ENCODE results near the gene OSER1.

The OSER1 gene

DNA sequence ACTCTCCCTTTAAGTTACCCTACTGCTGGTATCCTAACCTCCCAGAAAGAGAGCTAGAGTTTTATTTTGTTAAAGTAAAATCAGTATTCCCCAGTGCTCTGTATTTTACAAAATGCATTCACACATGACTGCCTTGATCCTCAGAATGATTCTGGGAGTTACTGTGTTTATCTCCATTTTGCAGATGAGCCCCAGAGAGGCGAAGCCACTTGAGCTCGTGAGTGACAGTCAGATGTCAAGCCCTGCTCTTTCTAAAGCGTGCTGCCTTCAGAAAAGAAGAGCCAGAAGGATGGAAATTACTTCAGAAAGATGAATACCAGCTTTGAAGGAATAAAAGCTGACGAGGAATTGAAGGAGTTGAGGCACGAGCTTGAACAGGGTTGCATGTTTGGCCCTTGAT is 14.1 kb upstream of the OSER1 start:
- no peak for DNase-seq (ENCODE audit: low read depth)

DNA sequence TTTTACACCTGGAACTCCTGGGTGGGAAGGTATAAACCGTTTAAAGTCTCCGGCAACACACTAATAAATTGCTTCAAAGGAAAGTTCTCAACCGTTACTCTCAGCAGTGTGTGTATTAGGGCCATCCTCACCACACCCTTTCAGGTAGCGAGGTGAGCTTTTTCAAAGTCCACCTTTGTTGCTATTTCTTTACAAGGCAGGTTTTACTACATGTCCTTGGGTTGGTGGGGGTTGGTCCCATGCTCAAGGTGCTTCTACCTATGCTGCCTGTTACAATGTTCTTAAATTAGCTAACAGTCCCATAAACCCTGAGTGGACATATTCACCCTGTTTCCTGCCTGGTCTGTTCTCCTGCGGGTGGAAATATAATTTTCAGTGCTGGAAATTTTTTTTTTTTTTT is 13.2 kb upstream of the OSER1 start:
- no peak for DNase-seq (ENCODE audit: low read depth)

DNA sequence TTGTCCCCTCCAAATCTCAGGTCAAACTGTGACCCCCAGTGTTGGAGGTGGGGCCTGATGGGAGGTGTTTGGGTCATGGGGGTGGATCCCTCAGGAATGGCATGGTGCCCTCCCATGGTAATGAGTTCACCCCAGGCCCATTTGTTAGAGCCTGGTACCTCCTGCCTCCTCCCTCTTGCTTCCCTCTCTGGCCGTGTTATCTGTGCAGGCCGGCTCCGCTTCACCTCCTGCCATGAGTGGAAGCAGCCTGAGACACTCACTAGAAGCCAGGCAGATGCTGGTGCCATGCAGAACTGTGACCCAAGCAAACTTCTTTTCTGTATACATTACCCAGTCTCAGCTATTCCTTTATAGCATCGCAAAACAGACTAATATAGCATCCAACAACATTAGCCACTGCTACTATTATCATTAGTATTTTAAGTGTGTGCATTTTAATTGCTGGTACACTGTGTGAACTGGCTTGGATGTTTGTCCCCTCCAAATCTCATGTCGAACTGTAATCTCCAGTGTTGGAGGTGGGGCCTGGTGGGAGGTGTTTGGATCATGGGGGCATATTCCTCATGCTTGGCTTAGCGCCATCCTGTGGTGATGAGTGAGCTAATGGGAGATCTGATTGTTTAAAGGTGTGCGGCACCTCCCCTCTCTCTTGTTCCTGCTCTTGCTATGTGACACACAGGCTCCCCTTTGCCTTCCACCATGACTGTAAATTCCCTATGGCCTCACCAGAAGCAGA is 12.2 kb upstream of the OSER1 start:
- DNase-seq (ENCODE audit: low read depth), result no peak

DNA sequence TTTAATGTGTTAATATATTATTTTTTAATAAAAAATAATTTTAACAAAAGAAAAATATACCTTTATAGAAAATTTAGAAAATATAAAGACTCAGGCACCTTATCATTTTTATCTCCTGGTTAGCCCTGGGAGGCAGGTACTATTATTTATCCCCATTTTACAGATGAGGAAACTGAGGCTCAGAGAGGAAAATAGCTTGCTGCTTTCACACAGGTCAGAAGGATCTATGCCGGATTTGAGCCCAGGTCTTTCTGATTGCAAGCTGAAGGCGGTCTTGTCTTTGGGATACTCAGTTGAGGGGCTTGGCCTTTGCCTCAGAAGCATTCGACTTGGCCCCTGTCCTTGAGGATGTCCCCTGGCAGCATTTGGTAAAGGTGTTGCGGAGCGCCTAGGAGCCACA is 11.5 kb upstream of the OSER1 start:
- no peak for DNase-seq (ENCODE audit: low read depth)

DNA sequence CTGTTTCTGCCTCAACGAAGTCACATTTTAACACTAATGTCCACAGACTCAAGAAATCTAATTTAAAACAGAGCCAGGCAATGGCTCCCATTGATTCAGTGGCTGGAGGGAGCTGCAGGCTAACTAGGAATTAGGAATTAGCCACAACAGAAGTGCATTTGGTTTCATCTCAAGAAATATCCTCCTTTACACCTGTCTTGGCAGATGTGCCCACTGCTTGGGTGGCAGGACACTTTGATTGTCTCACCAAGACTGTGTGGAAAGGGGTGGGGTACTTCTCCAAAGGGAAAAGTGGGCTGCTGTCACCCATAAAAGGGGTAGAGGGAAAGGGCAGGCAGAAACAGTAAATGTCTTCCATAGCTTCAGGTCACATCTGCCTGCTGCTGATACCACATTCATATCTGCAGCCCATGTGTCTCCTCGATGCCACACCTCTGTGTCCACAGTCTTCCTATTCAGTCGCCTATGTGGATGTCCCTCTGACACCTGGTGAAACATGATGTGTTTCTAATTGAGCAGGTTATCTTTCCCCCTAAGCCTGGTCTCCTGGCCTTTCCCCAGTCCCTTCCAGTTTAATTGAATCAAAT is 10.9 kb upstream of the OSER1 start:
- no peak for DNase-seq (ENCODE audit: low read depth)

DNA sequence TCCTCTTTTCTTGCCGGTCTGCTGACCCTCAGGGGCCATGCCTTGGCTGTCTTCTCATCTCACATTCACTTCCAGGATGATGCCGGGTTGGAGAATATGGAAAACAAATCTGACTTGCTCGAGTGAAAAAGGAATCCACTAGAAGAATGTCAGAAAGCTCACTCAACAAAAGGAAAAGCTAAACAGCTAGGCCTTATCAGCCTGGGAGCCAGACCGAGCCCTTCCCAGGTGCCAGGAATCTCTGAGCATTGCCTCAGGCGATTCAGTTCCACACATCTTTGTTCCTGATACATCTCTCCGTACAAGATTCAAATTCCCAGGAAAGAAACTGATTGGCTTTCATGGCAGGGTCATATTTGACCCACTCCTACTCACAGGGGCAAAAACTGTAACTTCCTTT is 9.2 kb upstream of the OSER1 start:
- DNase-seq (ENCODE audit: low read depth), result no peak

DNA sequence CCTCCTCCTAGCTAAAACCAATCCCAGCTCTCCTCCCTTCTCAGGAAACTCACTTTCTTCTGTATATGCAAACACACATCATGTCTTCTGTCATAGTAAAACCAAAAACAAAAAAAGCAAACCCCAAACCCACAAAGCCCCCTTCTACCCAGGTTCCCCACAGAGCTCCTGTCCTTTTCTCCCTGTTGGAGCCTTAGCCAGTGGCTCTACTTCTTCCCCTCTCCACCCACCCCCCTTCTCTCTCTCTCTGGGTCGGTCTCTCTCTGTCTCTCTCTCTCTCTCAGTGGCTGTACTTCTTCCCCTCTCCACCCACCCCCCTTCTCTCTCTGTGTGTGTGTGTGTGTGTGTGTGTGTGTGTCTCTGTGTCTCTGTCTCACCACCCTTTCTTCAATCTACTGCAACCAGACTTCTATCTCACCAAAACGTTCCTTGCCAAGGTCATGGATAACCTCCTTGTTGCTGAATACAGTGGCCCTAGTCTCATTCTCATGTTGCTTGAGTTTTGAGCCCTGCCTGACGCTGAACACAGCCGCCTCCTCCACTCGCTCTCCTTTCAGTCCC is 8.7 kb upstream of the OSER1 start:
- no peak for DNase-seq (ENCODE audit: low read depth)

DNA sequence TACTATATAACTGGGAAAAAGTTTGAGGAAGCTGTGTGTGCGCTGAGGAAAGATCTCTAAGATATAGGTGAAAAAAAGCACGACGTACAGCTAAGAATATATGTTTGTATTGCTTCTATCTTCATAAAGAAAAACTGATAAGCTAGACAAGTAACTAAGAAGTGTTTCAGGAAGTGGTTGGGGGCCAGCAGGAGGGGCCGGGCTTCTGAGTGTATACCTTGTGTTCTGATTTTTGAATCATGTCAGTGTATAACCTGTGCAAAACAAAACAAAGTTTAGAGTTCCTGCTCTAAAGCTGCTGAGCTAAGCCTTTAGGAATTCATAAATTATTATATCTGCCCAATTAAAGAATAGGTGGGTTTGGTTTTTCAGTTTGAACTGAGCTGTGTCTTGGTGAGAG is 7.9 kb upstream of the OSER1 start:
- no peak for DNase-seq (ENCODE audit: low read depth)

DNA sequence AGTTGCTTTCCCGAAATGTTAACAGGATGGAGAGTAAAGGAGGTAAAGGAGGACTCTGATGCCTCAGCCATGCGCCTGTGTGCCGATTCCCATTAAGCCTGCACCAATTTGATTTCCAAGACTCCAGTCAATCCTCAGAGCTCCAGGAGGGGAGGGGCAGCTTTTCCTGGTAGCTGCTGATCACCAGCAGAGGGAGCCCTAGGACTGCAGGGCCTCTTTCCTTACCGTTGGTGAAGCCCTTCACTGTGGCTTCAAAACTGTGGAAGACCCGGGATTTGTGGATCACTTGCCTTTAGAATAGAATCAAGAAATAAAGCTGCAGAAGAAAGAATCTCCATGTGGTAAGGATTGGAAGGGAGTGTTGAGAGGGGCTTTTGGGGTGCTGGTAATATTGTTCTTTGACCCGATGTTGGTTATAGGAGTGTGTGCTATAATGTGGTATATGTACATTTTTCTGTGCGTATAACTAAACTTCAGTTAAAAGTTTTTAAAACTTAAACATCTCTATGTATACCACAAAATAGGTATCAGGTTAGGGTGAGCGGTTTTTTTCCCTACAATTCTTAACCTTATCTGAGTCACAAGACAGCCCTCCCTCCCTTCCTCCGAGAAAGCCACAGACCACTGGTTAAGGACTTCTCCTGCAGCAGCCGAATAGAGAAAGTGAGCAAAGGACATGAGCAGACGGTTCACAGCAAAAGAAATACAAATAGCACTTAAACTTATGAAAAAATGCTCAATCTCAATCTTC is 6.9 kb upstream of the OSER1 start:
- no peak for DNase-seq (ENCODE audit: low read depth)

DNA sequence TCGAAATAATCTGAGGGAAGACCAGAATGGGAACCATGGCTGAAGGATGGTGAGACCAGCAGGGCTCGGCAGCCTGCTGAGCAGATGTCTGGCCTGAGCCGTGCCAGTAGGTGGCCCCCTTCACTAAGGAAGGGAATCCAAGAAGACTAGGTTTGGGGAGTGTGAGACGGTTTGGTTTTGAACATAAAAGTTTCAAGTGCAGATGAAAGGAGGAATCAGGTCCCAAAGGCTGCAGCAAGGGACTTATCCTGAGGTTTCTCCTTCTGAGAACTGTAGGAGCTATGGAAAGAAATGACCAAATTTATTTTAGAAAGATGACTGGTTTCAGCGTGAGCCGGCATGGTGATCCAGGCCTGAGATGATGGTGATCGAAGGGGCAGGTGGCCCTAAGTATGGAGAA is 4.6 kb upstream of the OSER1 start:
- DNase-seq (ENCODE audit: low read depth), result no peak

DNA sequence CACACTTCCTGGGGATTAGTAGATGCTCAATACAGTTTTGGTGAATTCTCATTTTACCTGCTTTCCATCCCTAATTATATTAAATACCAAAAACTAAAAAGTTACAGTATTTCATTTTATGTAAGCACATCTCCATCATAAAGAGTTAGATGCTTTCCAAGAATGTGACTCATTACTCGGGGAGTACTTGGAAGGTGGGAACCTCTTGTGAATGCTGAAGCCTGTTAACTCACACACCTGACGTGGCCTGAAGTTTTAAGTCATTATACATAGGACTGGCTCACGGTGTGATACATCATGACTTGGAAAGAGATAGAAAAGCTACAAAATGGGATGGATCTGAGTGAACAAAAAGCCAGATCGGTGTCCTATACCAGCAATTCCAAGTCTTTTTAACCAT is 2.2 kb upstream of the OSER1 start:
- no peak for DNase-seq (ENCODE audit: low read depth)

DNA sequence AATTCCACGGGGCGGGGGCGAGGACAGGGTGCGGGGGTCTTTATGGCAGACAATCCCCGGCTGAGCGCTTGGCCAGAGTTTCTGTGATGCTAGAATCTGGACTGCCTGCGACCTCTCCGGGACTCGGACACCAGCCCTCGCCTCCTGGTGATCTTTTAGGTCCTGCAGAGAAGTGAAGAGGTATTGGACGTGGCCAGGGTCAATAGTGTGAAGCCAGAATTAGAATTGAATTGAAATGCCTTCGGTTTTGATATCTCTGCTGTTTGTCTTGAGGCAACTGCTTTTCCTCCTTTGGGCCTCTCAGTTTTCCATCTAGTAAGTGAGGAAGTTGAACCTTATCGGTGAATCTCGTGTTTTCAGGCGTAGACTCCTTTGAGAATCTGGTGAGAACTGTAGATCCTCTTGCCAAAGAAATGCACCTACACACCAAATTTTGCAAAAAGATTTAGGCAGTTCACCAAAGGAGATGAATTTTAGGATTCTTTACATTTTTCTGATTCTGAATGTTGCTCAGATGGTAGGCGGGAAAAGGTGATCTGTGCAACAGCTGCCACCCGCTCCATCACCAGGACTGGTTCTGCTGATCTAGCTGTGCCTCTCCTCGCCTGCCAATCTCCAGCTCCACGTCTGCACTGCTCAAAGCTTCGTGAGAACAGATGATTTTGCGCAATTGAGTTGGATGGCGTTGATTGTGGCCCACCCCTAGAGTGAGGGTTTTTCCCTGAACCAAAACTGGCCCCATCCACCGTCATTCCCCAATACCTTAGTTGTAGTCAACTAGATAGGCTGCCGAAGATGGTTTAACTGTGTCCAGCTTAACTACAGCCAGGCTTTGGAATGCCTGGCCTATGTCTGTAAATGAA is 837 bp upstream of the OSER1 start:
- DNase-seq (ENCODE audit: low read depth), result no peak

DNA sequence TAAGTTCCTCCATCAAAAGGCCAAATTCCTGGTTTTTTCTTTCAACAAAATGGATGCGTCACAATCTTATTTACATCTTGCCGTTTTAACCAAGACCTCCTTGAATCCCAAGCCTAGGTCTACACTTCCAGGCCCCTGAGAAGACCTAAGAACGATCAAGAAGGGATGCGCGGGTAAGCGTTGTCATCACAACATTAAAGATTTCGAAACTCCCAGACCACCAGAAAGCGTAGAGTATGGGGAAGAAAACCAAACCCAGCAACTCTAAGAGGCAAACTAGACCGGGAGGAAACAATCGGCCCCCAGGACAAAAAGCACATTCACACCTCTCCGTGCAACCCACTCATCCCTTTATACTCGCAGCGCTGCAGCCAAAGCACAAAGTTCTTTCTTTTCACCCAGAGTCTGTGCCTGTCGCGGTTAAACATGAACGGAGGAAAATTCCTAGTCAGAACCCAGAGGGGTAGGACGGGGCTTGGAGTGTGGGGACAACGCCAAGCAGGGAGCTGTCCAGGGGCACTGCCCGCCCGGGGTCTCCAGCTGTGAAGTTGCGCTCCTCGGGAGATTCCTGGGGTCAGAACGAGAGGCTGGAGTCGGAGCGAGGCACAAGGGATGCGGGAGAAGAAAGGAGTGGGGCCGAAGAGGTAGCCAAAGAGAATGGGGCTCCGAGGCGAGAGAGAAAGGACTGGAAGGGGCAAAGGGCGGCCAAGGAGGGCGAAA is 725 bp downstream of the OSER1 start:
- DNase-seq (ENCODE audit: low read depth), result no peak

DNA sequence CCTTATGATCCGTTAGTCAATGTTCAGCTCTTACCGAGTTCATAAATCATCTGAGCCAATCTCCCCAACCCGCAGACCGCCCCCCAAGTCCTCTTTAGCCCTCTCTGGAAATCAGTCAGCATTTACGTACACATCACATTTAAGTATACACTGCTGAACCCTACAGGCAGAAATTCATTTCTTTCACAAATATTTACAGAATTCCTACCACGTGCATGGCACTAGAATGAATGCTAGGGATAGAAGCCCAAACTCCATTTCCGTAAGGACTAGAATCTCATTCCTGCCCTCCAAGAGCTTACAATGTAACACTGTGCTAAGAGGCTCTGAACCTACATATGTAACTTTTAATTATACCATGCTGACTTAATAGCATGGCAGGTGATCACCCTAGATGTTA is 1.8 kb downstream of the OSER1 start:
- no peak for DNase-seq (ENCODE audit: low read depth)

DNA sequence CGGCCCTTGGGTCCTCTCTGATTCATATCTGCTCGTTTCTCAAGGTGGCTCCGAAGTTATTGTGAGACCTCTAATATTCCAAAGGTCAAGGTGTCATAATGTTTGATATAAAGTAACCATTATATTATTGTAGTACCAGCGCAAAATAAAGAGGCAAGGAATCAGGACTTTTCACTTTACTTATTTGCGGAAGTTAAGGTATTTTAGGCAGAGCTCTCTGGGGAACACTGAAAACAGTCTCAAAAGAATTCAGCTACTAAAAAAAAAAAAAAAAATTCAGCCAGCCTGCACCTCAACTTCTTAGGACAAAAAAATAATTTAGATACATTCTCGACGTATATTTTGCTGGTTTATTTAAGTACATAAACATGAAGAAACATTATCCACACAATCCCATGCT is 2.4 kb downstream of the OSER1 start:
- DNase-seq (ENCODE audit: low read depth), result no peak

DNA sequence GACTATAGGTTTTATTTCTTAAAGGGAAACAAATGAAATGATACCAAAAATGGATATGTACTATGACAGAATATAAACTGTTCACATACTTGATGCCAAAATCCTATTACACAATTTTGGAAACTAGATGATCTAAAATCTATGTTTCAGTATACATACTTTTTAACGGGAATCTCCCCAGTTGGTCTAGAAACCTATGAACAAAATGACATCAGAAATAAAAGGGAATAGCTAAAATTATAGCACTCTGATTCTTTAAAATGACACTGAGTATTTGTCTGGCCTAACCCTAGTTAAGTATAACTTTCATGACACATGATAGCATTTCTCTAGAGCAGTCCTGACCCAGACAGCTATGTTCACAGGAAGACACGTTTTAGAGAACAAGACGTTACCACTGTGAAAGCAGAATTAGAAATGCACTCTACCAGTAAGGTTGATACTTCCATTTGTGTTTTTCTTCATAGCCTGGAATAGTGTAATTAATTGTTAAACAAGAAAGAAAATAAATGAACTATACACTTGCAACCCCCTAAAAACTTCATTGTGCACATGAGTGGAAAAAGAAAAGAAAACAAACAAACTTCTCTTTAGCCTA is 3.3 kb downstream of the OSER1 start:
- no peak for DNase-seq (ENCODE audit: low read depth)

DNA sequence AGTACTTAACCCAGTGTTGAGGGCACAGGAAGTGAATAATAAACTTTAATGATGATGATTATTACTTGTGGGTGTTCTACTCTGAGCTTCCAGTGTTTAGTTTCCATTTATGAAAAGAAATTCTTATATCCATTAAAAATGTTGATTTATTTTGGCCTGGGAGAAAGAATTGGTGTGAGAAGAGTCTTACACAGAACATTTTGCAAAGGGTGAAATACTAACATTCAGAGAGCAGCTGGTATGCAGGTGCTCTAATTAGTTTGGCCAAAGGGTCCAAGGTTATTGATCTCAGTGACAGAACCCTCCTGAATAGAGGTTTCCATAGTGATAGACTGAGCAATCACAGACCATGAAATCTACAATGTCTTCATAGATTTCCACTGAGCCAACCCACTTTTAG is 4.4 kb downstream of the OSER1 start:
- no peak for DNase-seq (ENCODE audit: low read depth)

DNA sequence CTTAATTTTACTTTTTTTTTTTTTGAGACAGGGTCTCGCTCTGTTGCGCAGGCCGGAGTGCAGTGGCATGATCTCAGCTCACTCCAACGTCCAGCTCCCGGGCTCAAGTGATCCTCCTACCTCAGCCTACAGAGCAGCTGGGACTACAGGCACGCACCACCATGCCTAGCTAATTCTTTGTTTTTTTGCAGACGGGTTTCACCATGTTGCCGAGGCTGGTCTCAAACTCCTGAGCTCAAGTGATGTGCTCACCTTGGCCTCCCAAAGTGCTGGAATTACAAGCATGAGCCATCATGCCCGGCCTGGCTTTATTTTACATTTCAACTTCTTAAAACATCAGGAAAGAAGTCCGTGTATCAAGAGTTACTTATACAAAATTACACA is 5.7 kb downstream of the OSER1 start:
- no peak for DNase-seq (ENCODE audit: low read depth)

DNA sequence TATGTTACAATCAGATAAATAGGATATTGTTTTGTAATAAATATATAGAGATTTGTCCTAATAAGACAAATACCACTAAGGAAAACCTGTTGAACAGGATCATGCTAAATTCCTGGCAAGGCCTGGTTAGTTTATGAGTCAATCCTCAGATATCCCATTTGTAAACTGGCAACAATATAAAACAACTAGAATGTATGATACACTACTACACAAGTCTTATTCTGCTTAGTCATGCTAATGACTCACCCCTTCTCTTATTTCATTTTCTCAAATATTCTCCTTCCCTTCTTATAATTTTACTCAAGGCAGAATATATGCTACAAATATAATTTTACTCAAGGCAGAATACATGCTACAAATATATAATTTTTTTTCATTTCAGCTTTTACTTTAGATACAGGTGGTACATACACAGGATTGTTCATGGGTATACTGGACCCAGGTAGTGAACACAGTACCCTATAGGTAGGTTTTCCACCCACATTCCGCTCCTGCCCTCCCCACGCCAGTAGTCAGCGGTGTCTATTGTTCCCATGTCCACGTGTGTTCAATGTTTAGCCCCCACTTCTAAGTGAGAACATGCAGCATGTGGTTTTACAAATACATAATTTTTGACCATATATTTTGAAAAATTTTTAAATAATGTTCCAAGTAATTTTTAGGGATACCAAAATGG is 6.3 kb downstream of the OSER1 start:
- no peak for DNase-seq (ENCODE audit: low read depth)

DNA sequence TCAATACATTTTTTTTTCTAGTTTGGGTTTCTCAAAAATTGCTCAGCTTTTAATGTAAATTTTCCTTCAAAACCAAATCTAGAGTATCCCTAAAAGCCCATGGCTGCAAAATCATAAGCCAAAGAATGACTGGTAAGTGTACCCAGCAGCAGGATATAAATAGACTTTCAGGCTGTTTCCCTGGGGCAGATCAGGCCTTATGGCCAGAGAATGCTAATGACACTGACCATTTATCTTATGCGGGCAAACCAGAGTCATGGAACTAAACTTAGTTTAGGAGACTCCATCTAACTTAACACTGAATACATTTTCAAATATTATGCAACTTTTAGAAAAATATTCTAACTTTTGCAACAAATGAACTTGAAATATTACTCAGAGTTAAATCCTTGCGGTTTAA is 7.4 kb downstream of the OSER1 start:
- DNase-seq (ENCODE audit: low read depth), result no peak

DNA sequence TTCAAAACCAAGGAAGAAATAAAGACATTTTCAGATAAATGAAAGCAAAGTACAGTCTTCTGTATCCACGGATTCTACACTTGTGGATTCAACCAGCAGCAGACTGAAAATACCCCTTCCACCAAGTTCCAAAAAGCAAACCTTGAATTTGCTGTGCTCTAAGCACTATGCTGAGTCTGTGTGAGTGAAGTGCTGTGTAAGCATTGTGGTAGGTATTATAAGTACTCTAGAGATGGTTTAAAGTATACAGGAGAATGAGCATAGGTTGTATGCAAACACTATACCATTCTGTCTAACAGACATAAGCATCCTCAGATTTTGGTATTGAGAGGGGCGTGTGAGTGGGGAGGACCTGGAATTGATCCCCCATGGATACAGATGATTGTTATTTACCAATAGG is 9.6 kb downstream of the OSER1 start:
- no peak for DNase-seq (ENCODE audit: low read depth)

Measured in GM04504 (cell line).